Astrocyte of the spinal cord (primary cell): ENCODE measurements around the gene SLC26A6.

ENCODE experiments used
- DNase-seq: peaks from one replicate; pipeline ENCODE4 v3.0.0; 2011; ENCODE audit warnings: low read depth, low spot score
- H3K4me3 ChIP-seq: 2 replicates; pipeline ENCODE4 v1.5.1; 2011; ENCODE audit warnings: low read depth, mild to moderate bottlenecking, low read length, moderate library complexity
- in situ Hi-C: cut with HindIII; loops from 2 replicates; pipeline ENCODE4 v1.10.0; 2017; ENCODE audit warnings: low sequenced_read_pairs
- TF ChIP-seq, protein P1 (sequence below): IDR thresholded peaks from 2 replicates; pipeline ENCODE4 v1.5.1; 2012; ENCODE audit warnings: low read depth, mild to moderate bottlenecking, low read length, inconsistent platforms

SLC26A6 gene

DNA sequence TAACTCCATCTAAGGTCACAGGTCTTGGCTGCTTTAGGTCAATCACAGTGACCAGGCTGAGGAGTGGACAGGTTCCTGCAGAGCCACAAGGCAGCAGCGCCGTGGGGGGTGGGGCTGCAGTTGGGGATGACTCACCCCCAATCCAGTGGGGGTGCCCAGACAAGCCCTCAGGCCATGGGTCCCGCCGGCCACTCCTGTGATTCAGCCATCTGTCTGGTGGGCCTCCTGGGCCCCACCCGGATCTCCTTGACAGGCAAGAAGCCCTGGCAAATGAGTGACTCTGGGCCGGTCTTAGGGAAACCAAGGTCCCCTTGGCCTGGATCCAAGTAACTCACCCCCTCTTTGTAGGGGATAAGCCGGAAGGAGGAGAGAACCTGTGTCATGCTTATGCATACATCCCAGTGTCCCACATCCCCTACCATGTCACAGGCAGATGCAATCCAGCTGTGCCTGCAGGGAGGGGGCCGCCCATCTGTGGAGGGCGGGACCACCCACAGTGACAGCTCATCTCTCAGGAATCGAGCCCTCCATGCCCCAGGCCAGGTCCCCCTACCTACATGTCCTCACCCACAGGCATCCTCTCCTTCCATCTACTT is 39.6 kb downstream of the SLC26A6 start:
- TF ChIP-seq, protein P1, sequence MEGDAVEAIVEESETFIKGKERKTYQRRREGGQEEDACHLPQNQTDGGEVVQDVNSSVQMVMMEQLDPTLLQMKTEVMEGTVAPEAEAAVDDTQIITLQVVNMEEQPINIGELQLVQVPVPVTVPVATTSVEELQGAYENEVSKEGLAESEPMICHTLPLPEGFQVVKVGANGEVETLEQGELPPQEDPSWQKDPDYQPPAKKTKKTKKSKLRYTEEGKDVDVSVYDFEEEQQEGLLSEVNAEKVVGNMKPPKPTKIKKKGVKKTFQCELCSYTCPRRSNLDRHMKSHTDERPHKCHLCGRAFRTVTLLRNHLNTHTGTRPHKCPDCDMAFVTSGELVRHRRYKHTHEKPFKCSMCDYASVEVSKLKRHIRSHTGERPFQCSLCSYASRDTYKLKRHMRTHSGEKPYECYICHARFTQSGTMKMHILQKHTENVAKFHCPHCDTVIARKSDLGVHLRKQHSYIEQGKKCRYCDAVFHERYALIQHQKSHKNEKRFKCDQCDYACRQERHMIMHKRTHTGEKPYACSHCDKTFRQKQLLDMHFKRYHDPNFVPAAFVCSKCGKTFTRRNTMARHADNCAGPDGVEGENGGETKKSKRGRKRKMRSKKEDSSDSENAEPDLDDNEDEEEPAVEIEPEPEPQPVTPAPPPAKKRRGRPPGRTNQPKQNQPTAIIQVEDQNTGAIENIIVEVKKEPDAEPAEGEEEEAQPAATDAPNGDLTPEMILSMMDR = no peak
- peak; percentile 92 for DNase-seq
- H3K4me3 ChIP-seq = peak overlapping the region; percentile 48
- in situ Hi-C loops = no loop called here

DNA sequence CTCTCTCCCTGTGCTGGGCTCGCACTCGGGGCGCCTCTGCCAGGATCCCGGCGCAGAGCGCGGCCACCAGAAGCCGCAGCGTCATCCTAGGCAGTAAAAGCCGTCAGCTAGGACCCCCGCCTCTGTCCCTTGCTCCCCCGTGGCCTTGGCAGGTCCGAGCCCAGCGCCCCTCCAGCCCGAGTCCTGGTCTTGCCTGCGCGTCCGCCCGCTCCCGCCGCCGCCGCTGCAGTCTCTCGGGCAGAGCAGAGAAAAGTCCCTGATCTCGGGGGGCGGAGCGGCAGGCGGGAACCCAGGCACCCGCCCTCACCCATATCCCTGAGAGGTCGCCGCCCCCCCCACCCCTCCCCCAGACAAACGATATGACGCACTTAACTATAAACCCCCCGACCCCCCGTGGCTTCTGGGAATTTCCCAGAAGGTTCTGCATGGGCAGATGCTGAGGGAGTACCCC is 40.2 kb downstream of the SLC26A6 start, which contains the start of gene COL7A1:
COL7A1 (minus strand) TSS at position 255 of the 451 bp plus-strand sequence; CDS start at position 85, 170 bp downstream.
- no peak for DNase-seq
- TF ChIP-seq, protein P1 = no peak
- H3K4me3 ChIP-seq = peak within 1 kb of the TSS; percentile 48
- in situ Hi-C loops = no loop called here

DNA sequence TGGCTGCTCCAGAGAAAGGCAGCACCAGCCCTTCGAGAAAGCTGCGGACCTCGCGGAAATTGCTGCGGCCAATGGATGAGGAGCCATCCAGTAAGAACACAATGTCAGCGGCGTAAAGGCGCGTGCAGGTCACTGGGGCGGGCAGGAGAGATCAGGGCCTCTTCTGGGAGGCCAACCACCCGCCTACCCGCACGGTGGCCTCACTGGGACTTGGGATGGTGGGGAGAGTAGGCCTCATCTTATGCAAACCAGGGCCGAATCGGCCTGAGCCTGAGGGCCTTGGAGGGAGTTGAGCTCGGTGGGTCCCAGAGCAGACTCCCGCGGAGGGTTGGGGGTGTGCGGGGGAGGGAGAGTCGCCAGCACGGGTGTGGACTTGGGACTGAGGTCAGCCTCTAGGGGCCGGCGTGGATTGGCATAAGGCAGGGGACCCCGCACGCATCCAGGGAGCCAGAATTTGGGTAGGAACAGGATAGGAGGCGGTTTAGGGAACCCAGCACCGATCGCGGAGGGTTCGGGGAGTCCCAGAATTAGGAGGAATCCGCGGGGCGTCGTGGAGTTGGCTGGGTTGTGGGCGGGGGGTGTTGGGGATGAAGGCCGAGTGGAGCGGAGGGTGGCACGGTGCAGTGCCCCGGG is 40.7 kb downstream of the SLC26A6 start:
- in situ Hi-C loops = no loop called here
- DNase-seq = no peak

DNA sequence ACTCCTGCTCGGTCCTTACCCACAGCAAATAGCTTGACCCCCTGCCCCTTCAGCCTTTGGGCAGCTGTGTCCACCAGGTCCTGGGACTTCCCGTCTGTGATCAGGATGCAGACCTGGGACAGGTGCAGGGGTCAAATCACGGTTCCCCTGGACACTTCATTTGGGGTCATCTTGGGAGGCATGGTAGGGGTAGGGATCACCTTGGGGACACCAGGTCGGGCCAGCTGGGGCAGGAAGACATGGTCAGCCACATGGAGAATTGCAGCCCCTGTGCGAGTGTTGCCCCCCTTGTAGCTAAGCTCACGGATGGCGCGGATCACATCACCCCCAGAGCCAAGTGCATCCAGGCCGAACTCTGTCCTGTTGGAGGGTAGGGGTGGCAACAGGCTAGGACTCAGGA is 41.9 kb downstream of the SLC26A6 start:
- no peak for DNase-seq
- in situ Hi-C loops = no loop called here
- TF ChIP-seq, protein P1 = no peak
- peak overlapping the region; percentile 48 for H3K4me3 ChIP-seq

More for the DNA sequence above, 40.7 kb downstream of the SLC26A6 start:
- H3K4me3 ChIP-seq = peak overlapping the region; percentile 48
- TF ChIP-seq, protein P1 = no peak

DNA sequence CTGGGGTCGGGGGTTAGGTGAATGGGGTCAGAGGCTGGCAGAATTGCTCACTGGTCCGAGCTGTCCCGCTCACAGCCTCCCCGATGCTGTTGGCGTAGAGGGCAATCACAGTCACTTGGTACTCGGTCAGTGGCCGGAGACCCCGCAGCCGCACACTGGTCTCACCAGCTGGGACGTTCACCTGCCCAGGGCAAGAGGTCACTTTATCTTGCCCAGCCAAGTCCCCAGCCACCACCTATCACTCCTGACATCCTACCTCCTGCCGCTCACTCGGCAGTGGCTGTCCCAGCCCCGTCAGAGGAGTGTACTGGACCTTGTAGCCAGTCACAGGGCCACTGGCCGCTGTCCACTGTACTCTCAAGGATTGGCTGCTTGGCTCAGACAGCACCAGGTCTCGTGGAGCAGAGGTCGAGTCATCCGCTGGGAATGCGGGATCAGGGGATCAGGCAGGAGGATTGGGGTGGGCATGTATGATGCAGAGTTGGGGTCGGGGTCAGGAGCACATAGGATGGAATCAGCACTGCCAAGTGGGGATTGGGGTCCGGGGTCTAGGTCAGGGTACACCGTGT is 42.7 kb downstream of the SLC26A6 start:
- TF ChIP-seq, protein P1 = no peak
- H3K4me3 ChIP-seq = no peak overlapping the region
- in situ Hi-C loops = no loop called here
- no peak for DNase-seq

DNA sequence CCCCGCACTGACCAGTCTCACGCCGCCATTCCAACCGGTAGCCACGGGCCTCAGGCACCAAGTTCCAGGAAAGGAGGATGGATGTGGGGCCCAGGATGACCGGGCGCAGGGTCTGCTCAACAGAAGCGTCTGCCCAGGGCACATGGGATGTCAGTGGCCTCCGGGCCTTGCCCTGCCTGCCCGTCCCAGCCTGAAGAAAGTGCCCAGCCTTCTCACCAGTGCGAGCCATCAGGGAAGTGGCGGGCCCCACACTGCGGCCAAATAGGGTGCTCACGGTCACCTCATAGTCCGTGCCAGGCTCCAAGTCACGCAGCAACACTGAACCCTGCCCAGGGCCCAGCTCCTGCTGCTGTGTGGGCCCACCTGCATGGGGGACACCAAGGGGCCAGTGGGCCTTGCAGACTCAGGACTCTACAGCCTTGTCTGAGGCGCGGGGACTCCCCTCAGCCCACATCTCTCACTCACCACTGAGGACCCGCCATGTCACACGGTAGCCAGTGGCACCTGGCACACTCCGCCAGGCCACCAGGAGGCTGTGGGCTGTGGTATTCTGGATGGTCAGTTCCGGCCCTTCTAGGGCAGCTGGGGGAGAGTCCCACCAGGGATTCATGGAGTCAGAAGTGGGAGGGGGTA is 43.3 kb downstream of the SLC26A6 start:
- H3K4me3 ChIP-seq = no peak overlapping the region
- TF ChIP-seq, protein P1 = no peak
- in situ Hi-C loops = no loop called here
- no peak for DNase-seq
